ENCODE results near the gene MTRR. TPM values are rescaled to one million over a fixed set of nuclear protein-coding genes. Genes with fewer than 3 reads are reported as not detected.

The MTRR gene
- total and polyA plus RNA-seq, 2 of the 4 experiments (the other 2 are of a cell fraction): 33.2 to 33.5 TPM

DNA sequence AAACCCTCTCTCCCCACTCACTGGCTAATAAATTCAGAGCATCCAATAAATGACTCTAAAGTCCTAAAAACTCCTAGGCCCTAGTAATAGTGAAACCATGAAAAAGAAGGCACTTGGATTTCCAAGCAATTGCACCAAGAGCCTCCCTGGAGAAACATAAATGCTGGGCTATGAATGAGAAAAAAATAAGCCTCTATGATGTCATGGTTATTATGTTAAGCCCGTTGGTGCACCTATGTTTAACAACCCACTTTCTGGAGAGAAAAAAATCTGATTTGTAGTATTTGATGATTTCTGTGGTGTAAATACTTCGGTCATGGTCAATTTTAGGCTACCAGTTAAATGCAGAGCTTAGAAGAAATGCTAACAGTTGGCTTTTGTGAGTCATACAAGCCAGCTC, 26.4 kb upstream of the MTRR start:
- H3K4me3 ChIP-seq (ENCODE audit: insufficient read depth, low read depth, low read length): no peak overlapping the region
- H4K20me1 ChIP-seq (ENCODE audit: insufficient read depth, low read length): no peaks in the 10 kb centered on the region
- no peaks in the 10 kb centered on the region for H3K4me1 ChIP-seq (ENCODE audit: control insufficient read depth, insufficient read depth, low read length)
- no peak overlapping the region for H3K4me2 ChIP-seq (ENCODE audit: low read depth, low read length)
- ChIA-PET POLR2A (ENCODE audit: unreplicated experiment) (no interaction called here), CTCF (no interaction called here)
- no peak overlapping the region for H3K4ac ChIP-seq (ENCODE audit: low read depth, low read length)
- no peak overlapping the region for H2BK5ac ChIP-seq (ENCODE audit: low read depth, low read length, poor library complexity, severe bottlenecking)
- H3K9me1 ChIP-seq (ENCODE audit: insufficient read depth, low read length): no peaks in the 10 kb centered on the region
- no peak overlapping the region for H3K23ac ChIP-seq (ENCODE audit: low read depth, low read length)
- no peak overlapping the region for H2AK5ac ChIP-seq (ENCODE audit: low read depth, low read length)
- no peak overlapping the region for H2BK15ac ChIP-seq (ENCODE audit: low read depth, low read length)
- no peaks in the 10 kb centered on the region for H3K9me3 ChIP-seq (ENCODE audit: control insufficient read depth, insufficient read depth, low read length)
- H3K18ac ChIP-seq (ENCODE audit: low read depth, low read length): no peak overlapping the region
- H3K36me3 ChIP-seq (ENCODE audit: control insufficient read depth, insufficient read depth, low read length): no peaks in the 10 kb centered on the region
- peaks cover 10% of the 10 kb centered on the region for H3K27me3 ChIP-seq (ENCODE audit: control insufficient read depth, insufficient read depth, low read length)
- no peak overlapping the region for H2BK20ac ChIP-seq (ENCODE audit: low read depth, low read length)
- no peak overlapping the region for H4K8ac ChIP-seq (ENCODE audit: low read depth in 2 of 2, low read length in 2 of 2)
- H2BK120ac ChIP-seq (ENCODE audit: low read depth, low read length): no peak overlapping the region
- no peak overlapping the region for H2AK9ac ChIP-seq (replicated peaks; ENCODE audit: low read depth, low read length, poor library complexity)
- H3K9ac ChIP-seq (ENCODE audit: low read depth, low read length): no peak overlapping the region
- H3K56ac ChIP-seq (ENCODE audit: extremely low read depth, insufficient read depth, low read length): no peak overlapping the region
- DNase-seq (no peak), ATAC-seq (ENCODE audit: low read depth) (no peak)
- TF ChIP-seq, protein P1, sequence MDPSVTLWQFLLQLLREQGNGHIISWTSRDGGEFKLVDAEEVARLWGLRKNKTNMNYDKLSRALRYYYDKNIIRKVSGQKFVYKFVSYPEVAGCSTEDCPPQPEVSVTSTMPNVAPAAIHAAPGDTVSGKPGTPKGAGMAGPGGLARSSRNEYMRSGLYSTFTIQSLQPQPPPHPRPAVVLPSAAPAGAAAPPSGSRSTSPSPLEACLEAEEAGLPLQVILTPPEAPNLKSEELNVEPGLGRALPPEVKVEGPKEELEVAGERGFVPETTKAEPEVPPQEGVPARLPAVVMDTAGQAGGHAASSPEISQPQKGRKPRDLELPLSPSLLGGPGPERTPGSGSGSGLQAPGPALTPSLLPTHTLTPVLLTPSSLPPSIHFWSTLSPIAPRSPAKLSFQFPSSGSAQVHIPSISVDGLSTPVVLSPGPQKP (IDR thresholded peaks at IDR 0.05; ENCODE audit: borderline replicate concordance, low read depth, low read length): no peak
- TF ChIP-seq BHLHE40 (IDR thresholded peaks at IDR 0.05; ENCODE audit: low read depth, low read length): no peak
- TF ChIP-seq, protein P2, sequence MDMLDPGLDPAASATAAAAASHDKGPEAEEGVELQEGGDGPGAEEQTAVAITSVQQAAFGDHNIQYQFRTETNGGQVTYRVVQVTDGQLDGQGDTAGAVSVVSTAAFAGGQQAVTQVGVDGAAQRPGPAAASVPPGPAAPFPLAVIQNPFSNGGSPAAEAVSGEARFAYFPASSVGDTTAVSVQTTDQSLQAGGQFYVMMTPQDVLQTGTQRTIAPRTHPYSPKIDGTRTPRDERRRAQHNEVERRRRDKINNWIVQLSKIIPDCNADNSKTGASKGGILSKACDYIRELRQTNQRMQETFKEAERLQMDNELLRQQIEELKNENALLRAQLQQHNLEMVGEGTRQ (IDR thresholded peaks at IDR 0.05; ENCODE audit: low read depth, low read length): no peak
- TF ChIP-seq RAD21 (IDR thresholded peaks at IDR 0.05; ENCODE audit: low read length): no peak
- TF ChIP-seq RFX5 (IDR thresholded peaks at IDR 0.05; ENCODE audit: low read depth, low read length): no peak
- no peak for TF ChIP-seq CEBPB (IDR thresholded peaks at IDR 0.05; ENCODE audit: low read depth, low read length)
- TF ChIP-seq, protein P3, sequence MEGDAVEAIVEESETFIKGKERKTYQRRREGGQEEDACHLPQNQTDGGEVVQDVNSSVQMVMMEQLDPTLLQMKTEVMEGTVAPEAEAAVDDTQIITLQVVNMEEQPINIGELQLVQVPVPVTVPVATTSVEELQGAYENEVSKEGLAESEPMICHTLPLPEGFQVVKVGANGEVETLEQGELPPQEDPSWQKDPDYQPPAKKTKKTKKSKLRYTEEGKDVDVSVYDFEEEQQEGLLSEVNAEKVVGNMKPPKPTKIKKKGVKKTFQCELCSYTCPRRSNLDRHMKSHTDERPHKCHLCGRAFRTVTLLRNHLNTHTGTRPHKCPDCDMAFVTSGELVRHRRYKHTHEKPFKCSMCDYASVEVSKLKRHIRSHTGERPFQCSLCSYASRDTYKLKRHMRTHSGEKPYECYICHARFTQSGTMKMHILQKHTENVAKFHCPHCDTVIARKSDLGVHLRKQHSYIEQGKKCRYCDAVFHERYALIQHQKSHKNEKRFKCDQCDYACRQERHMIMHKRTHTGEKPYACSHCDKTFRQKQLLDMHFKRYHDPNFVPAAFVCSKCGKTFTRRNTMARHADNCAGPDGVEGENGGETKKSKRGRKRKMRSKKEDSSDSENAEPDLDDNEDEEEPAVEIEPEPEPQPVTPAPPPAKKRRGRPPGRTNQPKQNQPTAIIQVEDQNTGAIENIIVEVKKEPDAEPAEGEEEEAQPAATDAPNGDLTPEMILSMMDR (conservative IDR thresholded peaks at IDR 0.05; ENCODE audit: low read depth, low read length): no peak
- TF ChIP-seq SMC3 (IDR thresholded peaks at IDR 0.05; ENCODE audit: low read depth, low read length): no peak
- no peak for TF ChIP-seq MXI1 (IDR thresholded peaks at IDR 0.05; ENCODE audit: borderline replicate concordance, low read depth, low read length)
- in situ Hi-C loops (cut with MboI; ENCODE audit: low sequenced_read_pairs): no loop called here
- no peak overlapping the region for H3K27ac ChIP-seq (ENCODE audit: insufficient read depth, low read length)
- H3K14ac ChIP-seq (replicated peaks; ENCODE audit: low read depth, low read length): no peak overlapping the region
- H4K91ac ChIP-seq (ENCODE audit: insufficient read depth, low read depth, low read length): no peak overlapping the region
- H2AFZ ChIP-seq (replicated peaks; ENCODE audit: low read length, poor library complexity): no peak overlapping the region
- dilution Hi-C loops (cut with HindIII; ENCODE audit: low sequenced_read_pairs, unreplicated experiment): no loop called here
- intact Hi-C loops (cut with micrococcal nuclease): no loop called here
- WGBS, 2 experiments (ENCODE audit: extremely low coverage in 2 of 2, insufficient read length in 1 of 2): no CpG with 5 or more reads among the region's 2 CpGs
- H4K5ac ChIP-seq (ENCODE audit: low read depth, low read length): no peak overlapping the region
- BruUV-seq (replicated peaks): no TSS peak
- H3K79me1 ChIP-seq (ENCODE audit: low read depth in 1 of 2, low read length in 2 of 2): no peaks in the 10 kb centered on the region
